HCT116 (cell line): ENCODE data around the gene FAM13A. TPM values are rescaled to one million over a fixed set of nuclear protein-coding genes. Genes with fewer than 3 reads are reported as not detected.
"Not testable (repeated sequence)": the region's sequence is repeated elsewhere in the genome, so short reads cannot be mapped to it uniquely, and the experiment has no call there.

Source experiments
- ATAC-seq: fragments of 200-7000 bp; cut with Tn5 transposase; 2 replicates; pipeline ENCODE4 v1.9.1; 2020; ENCODE audit warnings: mild to moderate bottlenecking, moderate library complexity
- BruUV-seq: library from RNA; stranded (reverse); fragments of 400-500 nt; replicated peaks from 2 replicates; lab custom pipeline; 2021; lab: Mats Ljungman, UMichigan
- CTCF ChIA-PET: fragments of 300-600 bp; sonication (Branson Sonifier 250); formaldehyde crosslinking; loops from one replicate; lab custom pipeline; 2021; ENCODE audit warnings: antibody characterized with exemption; lab: Charles Lee
- POLR2A ChIA-PET: fragments of 300-600, 350-600 bp; sonication (Branson Sonifier 250); formaldehyde crosslinking; loops from one replicate; lab custom pipeline; 2021; ENCODE audit warnings: antibody characterized with exemption; lab: Charles Lee
- RAD21 ChIA-PET, 2 experiments: fragments of 300-600 bp; sonication (Branson Sonifier 250); formaldehyde crosslinking; loops; one replicate each; lab custom pipeline; 2023; ENCODE audit warnings: low total read pairs in 2 of 2; ENCODE audit not compliant: uncharacterized antibody in 2 of 2, unreplicated experiment in 2 of 2, low non-redundant PET in 1 of 2; lab: Charles Lee
- DNase-seq: peaks from one replicate; pipeline ENCODE4 v3.0.0-alpha.2; 2010; ENCODE audit warnings: low read depth, low spot score
- H2AFZ ChIP-seq: fragments of 200-600 bp; shearing (Covaris generic), sonication (generic); 2 replicates; pipeline ENCODE4 v1.6.1; 2017; ENCODE audit warnings: low read depth, mixed run types, mixed read lengths, antibody characterized with exemption, low read length; ENCODE audit not compliant: poor library complexity, severe bottlenecking
- H3K27ac ChIP-seq: 2 replicates; pipeline ENCODE4 v1.5.1; 2012; ENCODE audit warnings: low read depth, low read length
- H3K27me3 ChIP-seq: fragments of 200-600 bp; sonication (generic); 2 replicates; pipeline ENCODE4 v1.6.1; 2016; ENCODE audit warnings: mixed run types, low read length, mixed read lengths; ENCODE audit not compliant: insufficient read depth
- H3K36me3 ChIP-seq, 2 experiments: fragments of 200-500 bp in 1 of 2; fragments of 200-600 bp in 1 of 2; sonication (Bioruptor generic) in 1 of 2; sonication (generic) in 1 of 2; 2 replicates each; pipeline versions ENCODE4 v1.5.1 to v1.6.1; 2014 to 2016; ENCODE audit warnings: low read length in 2 of 2, inconsistent platforms in 1 of 2, mixed read lengths in 1 of 2, mixed run types in 1 of 2; ENCODE audit not compliant: insufficient read depth in 2 of 2, control insufficient read depth in 1 of 2
- H3K4me1 ChIP-seq, 2 experiments: fragments of 200-600 bp in 1 of 2; sonication (generic) in 1 of 2; 2 replicates each; pipeline versions ENCODE4 v1.5.1 to v1.6.1; 2012 to 2017; ENCODE audit warnings: low read length in 2 of 2, inconsistent platforms in 1 of 2, mild to moderate bottlenecking in 1 of 2, mixed read lengths in 1 of 2, mixed run types in 1 of 2, moderate library complexity in 1 of 2; ENCODE audit not compliant: insufficient read depth in 2 of 2, control insufficient read depth in 1 of 2
- H3K4me2 ChIP-seq: fragments of 200-600 bp; sonication (generic); 2 replicates; pipeline ENCODE4 v1.6.1; 2017; ENCODE audit warnings: mixed run types, low read length, mixed read lengths
- H3K4me3 ChIP-seq, 2 experiments: fragments of 200-600 bp in 1 of 2; sonication (generic) in 1 of 2; replicated peaks in 1 of 2; 2 replicates each; pipeline ENCODE4 v1.5.1; 2011 to 2016; ENCODE audit warnings: low read length in 2 of 2, control low read depth in 1 of 2, low read depth in 1 of 2, mild to moderate bottlenecking in 1 of 2, mixed read lengths in 1 of 2, mixed run types in 1 of 2
- H3K79me2 ChIP-seq: fragments of 200-600 bp; sonication (generic); 2 replicates; pipeline ENCODE4 v1.6.1; 2017; ENCODE audit warnings: mild to moderate bottlenecking, mixed run types, low read length, moderate library complexity, mixed read lengths; ENCODE audit not compliant: insufficient read depth
- H3K9ac ChIP-seq: fragments of 200-600 bp; sonication (generic); 2 replicates; pipeline ENCODE4 v1.6.1; 2016; ENCODE audit warnings: low read length, mixed read lengths
- H3K9me2 ChIP-seq: fragments of 200-600 bp; sonication (generic), shearing (Covaris generic); 2 replicates; pipeline ENCODE4 v1.6.1; 2017; ENCODE audit warnings: mixed run types, mild to moderate bottlenecking, moderate library complexity; ENCODE audit not compliant: insufficient read depth
- H3K9me3 ChIP-seq, 2 experiments: fragments of 200-500 bp in 1 of 2; fragments of 200-600 bp in 1 of 2; sonication (Bioruptor generic) in 1 of 2; sonication (generic) in 1 of 2; 2 replicates each; pipeline ENCODE4 v1.6.1; 2014 to 2017; ENCODE audit warnings: low read length in 2 of 2, mixed read lengths in 2 of 2, inconsistent platforms in 1 of 2, low read depth in 1 of 2, mild to moderate bottlenecking in 1 of 2, mixed run types in 1 of 2, moderate library complexity in 1 of 2; ENCODE audit not compliant: control insufficient read depth in 1 of 2, insufficient read depth in 1 of 2
- H4K20me1 ChIP-seq: fragments of 200-600 bp; sonication (generic), shearing (Covaris generic); 2 replicates; pipeline ENCODE4 v1.6.1; 2017; ENCODE audit warnings: mixed run types, mild to moderate bottlenecking, moderate library complexity; ENCODE audit not compliant: insufficient read depth
- CBX3 ChIP-seq: IDR thresholded peaks from 2 replicates; pipeline ENCODE4 v1.6.1; 2012; ENCODE audit warnings: low read depth
- CEBPB ChIP-seq: IDR thresholded peaks from 2 replicates; pipeline ENCODE4 v1.6.1; 2012; ENCODE audit warnings: low read depth
- EZH2 ChIP-seq: fragments of 200-600 bp; sonication (generic); IDR thresholded peaks from 2 replicates; pipeline ENCODE4 v1.6.1; 2017; ENCODE audit warnings: antibody characterized with exemption, mixed run types
- POLR2A ChIP-seq: IDR thresholded peaks from 2 replicates; pipeline ENCODE4 v1.7.0; 2011; ENCODE audit warnings: borderline replicate concordance; ENCODE audit not compliant: insufficient read depth, insufficient read length; ENCODE audit errors: extremely low read depth
- POLR2AphosphoS5 ChIP-seq: IDR thresholded peaks from 2 replicates; pipeline ENCODE4 v1.6.1; 2011; ENCODE audit warnings: mild to moderate bottlenecking, low read depth, low read length, moderate library complexity
- RAD21 ChIP-seq: IDR thresholded peaks from 2 replicates; pipeline ENCODE4 v1.6.1; 2012; ENCODE audit warnings: low read depth, mild to moderate bottlenecking
- SRF ChIP-seq: IDR thresholded peaks from 2 replicates; pipeline ENCODE4 v1.6.1; 2012; ENCODE audit warnings: low read depth
- ZNF274 ChIP-seq: fragments of 200-500 bp; sonication (Bioruptor generic); IDR thresholded peaks from 2 replicates; pipeline ENCODE4 v1.6.1; 2014; ENCODE audit warnings: mild to moderate bottlenecking, low read depth, low read length, inconsistent platforms
- intact Hi-C: fragments of 100-400 bp; cut with micrococcal nuclease; formaldehyde crosslinking; loops from 2 replicates; pipeline ENCODE4 v1.10.0; 2022
- total RNA-seq: library from RNA; stranded (reverse); gene quantifications from one replicate; pipeline ENCODE4 v1.2.1, GENCODE V29; 2021; ENCODE audit not compliant: unreplicated experiment

FAM13A gene
- total RNA-seq, 1 experiment from 2014 or later = 17.2 TPM

- no peaks in the 10 kb centered on the region for H3K27me3 ChIP-seq
- RAD21 ChIA-PET = no interaction called here
- no peak overlapping the region for H3K9ac ChIP-seq
- no peaks in the 10 kb centered on the region for H3K4me1 ChIP-seq
- TF ChIP-seq RAD21 = no peak
- no peak for TF ChIP-seq SRF
- no peak for TF ChIP-seq CBX3
- TF ChIP-seq POLR2A = no peak
- TF ChIP-seq EZH2 = no peak
- TF ChIP-seq POLR2AphosphoS5 = no peak
- no peak for TF ChIP-seq CEBPB
- no peak for TF ChIP-seq ZNF274
- BruUV-seq = no TSS peak
- DNase-seq (no peak), ATAC-seq (no peak)
- intact Hi-C loops = no loop called here
- H4K20me1 ChIP-seq = no peaks in the 10 kb centered on the region
- H3K79me2 ChIP-seq = no peaks in the 10 kb centered on the region
- no peaks in the 10 kb centered on the region for H3K36me3 ChIP-seq
- H3K4me2 ChIP-seq = no peak overlapping the region
- no peak overlapping the region for H3K4me3 ChIP-seq
- H2AFZ ChIP-seq = no peak overlapping the region
- CTCF ChIA-PET = no interaction called here
- no peaks in the 10 kb centered on the region for H3K9me3 ChIP-seq
- no peak overlapping the region for H3K27ac ChIP-seq
- H3K9me2 ChIP-seq = no peaks in the 10 kb centered on the region
- POLR2A ChIA-PET = no interaction called here
Measured at GRCh38 chr4:88919056-88919455, 137.9 kb downstream of the FAM13A start.

GRCh38 chr4:88913181-88913580 is 143.8 kb downstream of the FAM13A start:
- H3K36me3 ChIP-seq, intact Hi-C loops, H3K9me2 ChIP-seq, POLR2A ChIA-PET, DNase-seq, H3K79me2 ChIP-seq, H3K9me3 ChIP-seq, H3K27ac ChIP-seq, H3K27me3 ChIP-seq, RAD21 ChIA-PET, H3K4me2 ChIP-seq, H3K4me1 ChIP-seq, H2AFZ ChIP-seq, BruUV-seq, H3K9ac ChIP-seq, ATAC-seq, H4K20me1 ChIP-seq, CTCF ChIA-PET, H3K4me3 ChIP-seq: not testable (repeated sequence)
